Small intestine (tissue), 7 donors: ENCODE results near the gene KCNJ12. TPM values are rescaled to one million over a fixed set of nuclear protein-coding genes. Genes with fewer than 3 reads are reported as not detected.

Experiments used
- DNase-seq, 2 donors: peaks; one replicate each; pipeline versions ENCODE4 v3.0.0 to v3.0.0-alpha.2; 2013
- FAIRE-seq: peaks from 2 replicates; lab custom pipeline; 2012; peaks lifted over from hg19 to GRCh38; lab: Jason Lieb, UNC
- H3K27ac ChIP-seq, 3 donors: one replicate each; pipeline ENCODE4 v1.5.1; 2013; ENCODE audit warnings: low read length in 2 of 3, mild to moderate bottlenecking in 2 of 3, control low read depth in 1 of 3, inconsistent platforms in 1 of 3, low read depth in 1 of 3, moderate library complexity in 1 of 3
- H3K27me3 ChIP-seq, 3 donors: one replicate each; pipeline ENCODE4 v1.6.1; 2013; ENCODE audit warnings: low read length in 3 of 3, inconsistent platforms in 1 of 3; ENCODE audit not compliant: control insufficient read depth in 3 of 3, insufficient read depth in 3 of 3
- H3K36me3 ChIP-seq, 3 donors: one replicate each; pipeline ENCODE4 v1.6.1; 2013; ENCODE audit warnings: low read length in 3 of 3, inconsistent platforms in 1 of 3, low read depth in 1 of 3, mild to moderate bottlenecking in 1 of 3, moderate library complexity in 1 of 3; ENCODE audit not compliant: control insufficient read depth in 3 of 3, insufficient read depth in 2 of 3
- H3K4me1 ChIP-seq, 3 donors: one replicate each; pipeline ENCODE4 v1.6.1; 2013; ENCODE audit warnings: low read length in 2 of 3, inconsistent platforms in 1 of 3, low read depth in 1 of 3, mild to moderate bottlenecking in 1 of 3, moderate library complexity in 1 of 3; ENCODE audit not compliant: control insufficient read depth in 3 of 3, insufficient read depth in 2 of 3
- H3K4me3 ChIP-seq, 3 donors: one replicate each; pipeline ENCODE4 v1.5.1; 2013; ENCODE audit warnings: low read length in 3 of 3, control low read depth in 1 of 3, inconsistent platforms in 1 of 3, low read depth in 1 of 3, mild to moderate bottlenecking in 1 of 3, moderate library complexity in 1 of 3
- H3K9me3 ChIP-seq, 2 donors: one replicate each; pipeline ENCODE4 v1.6.1; 2013; ENCODE audit warnings: low read depth in 1 of 2, low read length in 1 of 2; ENCODE audit not compliant: control insufficient read depth in 2 of 2, insufficient read depth in 1 of 2
- WGBS, 3 donors: extraction: QIAGEN DNeasy Blood & Tissue Kit; methylation state at CpG; one replicate each; pipeline ENCODE4 v1.1.7; 2013; 5-methylcytosine and 5-hydroxymethylcytosine counted together
- polyA plus RNA-seq, 4 donors: library from polyadenylated mRNA; stranded (reverse) in 3 of 4; unstranded in 1 of 4; fragments of 200-250 nt in 3 of 4; fragments of 120-200 nt in 1 of 4; gene quantifications; one replicate each; pipeline versions ENCODE4 v1.2.1 to v1.2.3, GENCODE V29; 2013
- donor health status: healthy with polysubstance abuse.
- donor health status: control.
- donor health status: control.
- donor health status: Bipolar disorder and iron deficiency.
- donor health status: healthy.

The KCNJ12 gene
- polyA plus RNA-seq, 4 donors: 2.0 to 17.8 TPM; not detected in 2

GRCh38 chr17:21374441-21375161 lies 1.6 kb upstream of the KCNJ12 start:
- WGBS, 3 donors: 61 to 74% (median 65%) methylated on average over 8 of the region's 8 CpGs
- H3K4me1 ChIP-seq: peaks cover 0 to 48% (median 3%) of the 10 kb centered on the region in 3 donors
- H3K36me3 ChIP-seq: peaks cover 0 to 5% (median 0%) of the 10 kb centered on the region in 3 donors
- peaks cover 6 to 29% (median 22%) of the 10 kb centered on the region in 3 donors for H3K27me3 ChIP-seq
- no peak overlapping the region for H3K4me3 ChIP-seq
- FAIRE-seq: no peak
- no peak overlapping the region for H3K27ac ChIP-seq
- H3K9me3 ChIP-seq: no peaks in the 10 kb centered on the region
- DNase-seq: no peak

- H3K27me3 ChIP-seq: peaks cover 6 to 29% (median 22%) of the 10 kb centered on the region in 3 donors
- DNase-seq: no peak
- FAIRE-seq: no peak
- H3K9me3 ChIP-seq: no peaks in the 10 kb centered on the region
- no peak overlapping the region for H3K27ac ChIP-seq
- peaks cover 0 to 43% (median 3%) of the 10 kb centered on the region in 3 donors for H3K4me1 ChIP-seq
- 70 to 83% (median 79%) methylated on average over 7 of the region's 7 CpGs for WGBS, 3 donors
- peaks cover 0 to 5% (median 0%) of the 10 kb centered on the region in 3 donors for H3K36me3 ChIP-seq
- H3K4me3 ChIP-seq: no peak overlapping the region
Observed at GRCh38 chr17:21375162-21375560, 996 bp upstream of the KCNJ12 start.

GRCh38 chr17:21375757-21376080 lies 438 bp upstream of the KCNJ12 start:
- WGBS, 3 donors: 24 to 44% (median 37%) methylated on average over 11 of the region's 11 CpGs
- H3K4me3 ChIP-seq: no peak overlapping the region
- FAIRE-seq: no peak

GRCh38 chr17:21376759-21377690 lies 868 bp downstream of the KCNJ12 start:
- FAIRE-seq (no peak), DNase-seq (peak; percentile 14 to 85)
- Histone ChIP-seq H3K4me3 (peak overlapping the region in 2 of 3 donors; percentile 2 to 59), H3K27ac (peak overlapping the region in 1 of 3 donors; percentile 69), H3K27me3 (peaks cover 6 to 29% (median 22%) of the 10 kb centered on the region in 3 donors), H3K9me3 (no peaks in the 10 kb centered on the region), H3K4me1 (peaks cover 0 to 27% (median 3%) of the 10 kb centered on the region in 3 donors), H3K36me3 (peaks cover 0 to 5% (median 0%) of the 10 kb centered on the region in 3 donors)
- WGBS, 3 donors: 1 to 3% (median 2%) methylated on average over 56 to 80 of the region's 80 CpGs

More at GRCh38 chr17:21375757-21376080, 438 bp upstream of the KCNJ12 start:
- Histone ChIP-seq H3K9me3 (no peaks in the 10 kb centered on the region), H3K27ac (no peak overlapping the region), H3K4me1 (peaks cover 0 to 37% (median 3%) of the 10 kb centered on the region in 3 donors), H3K36me3 (peaks cover 0 to 5% (median 0%) of the 10 kb centered on the region in 3 donors), H3K27me3 (peaks cover 6 to 29% (median 22%) of the 10 kb centered on the region in 3 donors)
- no peak for DNase-seq

- Histone ChIP-seq H3K9me3 (no peaks in the 10 kb centered on the region), H3K4me3 (peak overlapping the region in 1 of 3 donors; percentile 59), H3K27me3 (peaks cover 6 to 29% (median 22%) of the 10 kb centered on the region in 3 donors), H3K36me3 (peaks cover 0 to 5% (median 0%) of the 10 kb centered on the region in 3 donors), H3K27ac (peak overlapping the region in 1 of 3 donors; percentile 69), H3K4me1 (peaks cover 0 to 27% (median 3%) of the 10 kb centered on the region in 3 donors)
- 3 to 8% (median 7%) methylated on average over 43 of the region's 43 CpGs for WGBS, 3 donors
- FAIRE-seq: no peak
- DNase-seq: peak in 1 of 2 donors; percentile 57
Observed at GRCh38 chr17:21377705-21378396, 1.7 kb downstream of the KCNJ12 start.

- DNase-seq (no peak), FAIRE-seq (no peak)
- Histone ChIP-seq H3K4me3 (peak overlapping the region in 1 of 3 donors; percentile 59), H3K9me3 (no peaks in the 10 kb centered on the region), H3K27me3 (peaks cover 6 to 29% (median 22%) of the 10 kb centered on the region in 3 donors), H3K4me1 (peaks cover 0 to 27% (median 3%) of the 10 kb centered on the region in 3 donors), H3K36me3 (peaks cover 0 to 5% (median 0%) of the 10 kb centered on the region in 3 donors), H3K27ac (no peak overlapping the region)
- 35 to 52% (median 48%) methylated on average over 5 of the region's 5 CpGs for WGBS, 3 donors
Observed at GRCh38 chr17:21378553-21378952, 2.4 kb downstream of the KCNJ12 start.

- peaks cover 0 to 25% (median 3%) of the 10 kb centered on the region in 3 donors for H3K4me1 ChIP-seq
- DNase-seq (peak in 1 of 2 donors; percentile 24), FAIRE-seq (no peak)
- peaks cover 0 to 5% (median 0%) of the 10 kb centered on the region in 3 donors for H3K36me3 ChIP-seq
- no peak overlapping the region for H3K4me3 ChIP-seq
- WGBS, 3 donors: 12 to 64% (median 45%) methylated on average over 17 of the region's 17 CpGs
- H3K9me3 ChIP-seq: no peaks in the 10 kb centered on the region
- peaks cover 6 to 29% (median 22%) of the 10 kb centered on the region in 3 donors for H3K27me3 ChIP-seq
- H3K27ac ChIP-seq: no peak overlapping the region
Observed at GRCh38 chr17:21379080-21379711, 3.0 kb downstream of the KCNJ12 start.
